Effector memory CD8-positive, alpha-beta T cell (primary cell): Measurements from ENCODE around the gene RFX1.

Experiments
- ATAC-seq: fragments of 150-1000 bp; cut with Tn5 transposase; replicated peaks from 2 replicates; pipeline ENCODE4 v1.10.0; 2021; ENCODE audit warnings: mild to moderate bottlenecking, moderate library complexity
- DNase-seq, 3 experiments: peaks; one replicate each; pipeline ENCODE4 v3.0.0; 2021
- H3K27ac Mint-ChIP-seq, 2 donors: one replicate each; pipeline ENCODE4 v1.8.0; 2022; ENCODE audit warnings: mild to moderate bottlenecking in 2 of 2, mixed read lengths in 2 of 2, moderate library complexity in 2 of 2
- H3K27me3 Mint-ChIP-seq, 2 donors: one replicate each; pipeline ENCODE4 v1.8.0; 2022; ENCODE audit warnings: mixed read lengths in 2 of 2
- H3K36me3 Mint-ChIP-seq: one replicate; pipeline ENCODE4 v1.8.0; 2022; ENCODE audit warnings: mild to moderate bottlenecking, moderate library complexity, mixed read lengths; ENCODE audit not compliant: insufficient read depth
- H3K4me1 Mint-ChIP-seq, 2 donors: one replicate each; pipeline ENCODE4 v1.8.0; 2022; ENCODE audit warnings: low read depth in 2 of 2, mixed read lengths in 2 of 2
- H3K4me3 Mint-ChIP-seq, 2 donors: one replicate each; pipeline ENCODE4 v1.8.0; 2022; ENCODE audit warnings: mild to moderate bottlenecking in 2 of 2, mixed read lengths in 2 of 2, moderate library complexity in 2 of 2
- H3K9me3 Mint-ChIP-seq, 2 donors: one replicate each; pipeline ENCODE4 v1.8.0; 2022; ENCODE audit warnings: mixed read lengths in 2 of 2

Gene RFX1

DNA sequence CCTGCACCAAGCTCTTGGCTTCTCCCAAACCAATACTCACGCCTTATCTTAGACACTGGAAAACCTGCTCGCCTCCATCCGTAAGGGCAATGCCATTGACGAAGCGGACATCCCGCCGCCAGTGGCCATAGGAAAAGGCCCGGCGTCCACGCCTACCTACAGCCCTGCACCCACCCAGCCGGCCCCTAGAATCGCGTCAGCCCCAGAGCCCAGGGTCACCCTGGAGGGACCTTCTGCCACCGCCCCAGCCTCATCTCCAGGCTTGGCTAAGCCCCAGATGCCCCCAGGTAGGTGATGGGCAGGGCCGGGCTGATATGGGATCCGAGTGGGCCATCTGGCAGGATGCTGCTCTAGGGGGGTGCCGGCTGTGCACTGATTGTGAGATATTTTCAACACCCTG lies 92.8 kb downstream of the RFX1 start:
- no peaks in the 10 kb centered on the region for H3K4me1 Mint-ChIP-seq
- DNase-seq (no peak), ATAC-seq (no peak)
- no peak overlapping the region for H3K4me3 Mint-ChIP-seq
- peaks cover 55% of the 10 kb centered on the region for H3K36me3 Mint-ChIP-seq
- H3K27ac Mint-ChIP-seq = no peak overlapping the region
- no peaks in the 10 kb centered on the region for H3K27me3 Mint-ChIP-seq
- no peaks in the 10 kb centered on the region for H3K9me3 Mint-ChIP-seq
